Activated CD4-positive, CD25-positive, alpha-beta regulatory T cell treated with anti-CD3 and anti-CD28 coated beads, Interleukin-2, amount 50 U/mL, for 72 hours (primary cell): ENCODE data around the gene SASH1.

ENCODE experiments used
- DNase-seq: peaks from one replicate; pipeline ENCODE4 v3.0.0; 2021

Gene SASH1

GRCh38 chr6:148406579-148407371, 64.1 kb downstream of the SASH1 start:
- DNase-seq: no peak

- DNase-seq: no peak
Measured at GRCh38 chr6:148407372-148407771, 64.7 kb downstream of the SASH1 start.

- DNase-seq: no peak
Measured at GRCh38 chr6:148413321-148414091, 70.9 kb downstream of the SASH1 start.

GRCh38 chr6:148414092-148414489, 71.5 kb downstream of the SASH1 start:
- DNase-seq: no peak

GRCh38 chr6:148414836-148415235, 72.2 kb downstream of the SASH1 start:
- no peak for DNase-seq

GRCh38 chr6:148415511-148416260, 73.0 kb downstream of the SASH1 start:
- no peak for DNase-seq

GRCh38 chr6:148416330-148416965, 73.8 kb downstream of the SASH1 start:
- DNase-seq: no peak

- no peak for DNase-seq
Measured at GRCh38 chr6:148417045-148417444, 74.4 kb downstream of the SASH1 start.

- DNase-seq: no peak
Measured at GRCh38 chr6:148419430-148419829, 76.8 kb downstream of the SASH1 start.

GRCh38 chr6:148422085-148422484, 79.4 kb downstream of the SASH1 start:
- no peak for DNase-seq

GRCh38 chr6:148423133-148423532, 80.5 kb downstream of the SASH1 start:
- DNase-seq: no peak

GRCh38 chr6:148423601-148424270, 81.1 kb downstream of the SASH1 start:
- no peak for DNase-seq

GRCh38 chr6:148425443-148425842, 82.8 kb downstream of the SASH1 start:
- DNase-seq: no peak

- DNase-seq: no peak
Measured at GRCh38 chr6:148426317-148426977, 83.8 kb downstream of the SASH1 start.

- no peak for DNase-seq
Measured at GRCh38 chr6:148427333-148427732, 84.7 kb downstream of the SASH1 start.

- no peak for DNase-seq
Measured at GRCh38 chr6:148429423-148429822, 86.8 kb downstream of the SASH1 start.

GRCh38 chr6:148430897-148431296, 88.3 kb downstream of the SASH1 start:
- no peak for DNase-seq

- DNase-seq: no peak
Measured at GRCh38 chr6:148431413-148431812, 88.8 kb downstream of the SASH1 start.

- DNase-seq: no peak
Measured at GRCh38 chr6:148431840-148432239, 89.2 kb downstream of the SASH1 start.

- no peak for DNase-seq
Measured at GRCh38 chr6:148432462-148433195, 90.0 kb downstream of the SASH1 start.

GRCh38 chr6:148435386-148435785, 92.7 kb downstream of the SASH1 start:
- DNase-seq: no peak
